Measurements from ENCODE around the gene ANP32A. TPM values are rescaled to one million over a fixed set of nuclear protein-coding genes. Genes with fewer than 3 reads are reported as not detected.

ANP32A gene
- total RNA-seq, 1 experiment from 2014 or later: 220 TPM

DNA sequence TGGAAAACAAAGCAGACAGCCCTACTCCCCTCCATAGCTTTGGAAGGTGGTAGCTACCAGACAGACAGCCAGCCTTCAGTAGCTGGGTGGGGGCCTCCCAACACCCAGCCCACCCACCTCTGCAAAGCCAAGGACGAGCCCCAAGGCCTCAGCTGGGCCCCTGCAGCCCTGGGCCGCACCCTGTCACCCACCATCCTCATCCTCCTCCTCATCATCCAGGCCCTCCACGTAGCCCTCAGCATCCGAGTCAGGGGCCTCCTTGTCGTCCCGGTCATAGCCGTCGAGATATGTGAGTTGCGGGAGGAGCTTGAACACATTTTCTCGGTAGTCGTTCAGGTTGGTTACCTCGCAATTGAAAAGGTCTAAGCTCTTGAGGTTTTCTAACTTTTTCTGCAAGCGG lies 36.5 kb downstream of the ANP32A start:
- ATAC-seq: no peak
- no peak for DNase-seq (ENCODE audit: low read depth, low spot score)
- Histone ChIP-seq H3K36me3 (ENCODE audit: control insufficient read depth in 1 of 2, insufficient read depth in 2 of 2, low read length in 2 of 2) (peaks cover 38 to 41% of the 10 kb centered on the region in 2 experiments; a peak in 3 of 4 replicates), H3K4me2 (ENCODE audit: low read length) (no peak overlapping the region), H2AFZ (ENCODE audit: low read depth, low read length, poor library complexity, severe bottlenecking) (no peak overlapping the region), H3K9ac (ENCODE audit: low read length) (no peak overlapping the region), H3K4me3 (replicated peaks in 1 of 2; ENCODE audit: low read depth in 1 of 2, low read length in 2 of 2) (no peak overlapping the region), H3K27ac (ENCODE audit: low read depth, low read length) (no peak overlapping the region), H3K79me2 (ENCODE audit: insufficient read depth, low read length) (peaks cover 31% of the 10 kb centered on the region), H3K27me3 (ENCODE audit: insufficient read depth, low read length) (no peaks in the 10 kb centered on the region), H3K9me2 (ENCODE audit: insufficient read depth) (no peaks in the 10 kb centered on the region), H4K20me1 (ENCODE audit: insufficient read depth) (0 out of 2 replicates have a peak, but pooled peaks cover 3% of the 10 kb centered on the region), H3K4me1 (ENCODE audit: control insufficient read depth in 1 of 2, insufficient read depth in 2 of 2, low read length in 2 of 2) (no peaks in the 10 kb centered on the region), H3K9me3 (ENCODE audit: control insufficient read depth in 1 of 2, insufficient read depth in 1 of 2, low read depth in 1 of 2, low read length in 2 of 2) (no peaks in the 10 kb centered on the region)
- ChIA-PET RAD21 (ENCODE audit: low non-redundant PET in 1 of 2, low total read pairs in 2 of 2, uncharacterized antibody in 2 of 2, unreplicated experiment in 2 of 2) (interaction anchor here (0.5 to 1.8 kb wide), 3 partner anchors 20 to 141 kb away, joined by 3 to 4 read pairs (median 4); no protein-coding TSS in a partner anchor), POLR2A (interaction anchor here (1.2 kb wide), 1 partner anchor 92 kb away, joined by 4 read pairs; no protein-coding TSS in a partner anchor), CTCF (interaction anchor here (1.0 to 3.6 kb wide), 6 partner anchors 11 to 141 kb away, joined by 3 to 41 read pairs (median 6); no protein-coding TSS in a partner anchor)
- no TSS peak for BruUV-seq (replicated peaks)
- no peak for TF ChIP-seq RAD21 (IDR thresholded peaks at IDR 0.05; ENCODE audit: low read depth)
- TF ChIP-seq, protein P1, sequence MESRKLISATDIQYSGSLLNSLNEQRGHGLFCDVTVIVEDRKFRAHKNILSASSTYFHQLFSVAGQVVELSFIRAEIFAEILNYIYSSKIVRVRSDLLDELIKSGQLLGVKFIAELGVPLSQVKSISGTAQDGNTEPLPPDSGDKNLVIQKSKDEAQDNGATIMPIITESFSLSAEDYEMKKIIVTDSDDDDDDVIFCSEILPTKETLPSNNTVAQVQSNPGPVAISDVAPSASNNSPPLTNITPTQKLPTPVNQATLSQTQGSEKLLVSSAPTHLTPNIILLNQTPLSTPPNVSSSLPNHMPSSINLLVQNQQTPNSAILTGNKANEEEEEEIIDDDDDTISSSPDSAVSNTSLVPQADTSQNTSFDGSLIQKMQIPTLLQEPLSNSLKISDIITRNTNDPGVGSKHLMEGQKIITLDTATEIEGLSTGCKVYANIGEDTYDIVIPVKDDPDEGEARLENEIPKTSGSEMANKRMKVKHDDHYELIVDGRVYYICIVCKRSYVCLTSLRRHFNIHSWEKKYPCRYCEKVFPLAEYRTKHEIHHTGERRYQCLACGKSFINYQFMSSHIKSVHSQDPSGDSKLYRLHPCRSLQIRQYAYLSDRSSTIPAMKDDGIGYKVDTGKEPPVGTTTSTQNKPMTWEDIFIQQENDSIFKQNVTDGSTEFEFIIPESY (IDR thresholded peaks at IDR 0.05; ENCODE audit: extremely low read depth, insufficient replicate concordance, low read length): no peak
- TF ChIP-seq EGR1 (IDR thresholded peaks at IDR 0.05; ENCODE audit: low read depth): no peak
- no peak for TF ChIP-seq POLR2AphosphoS5 (IDR thresholded peaks at IDR 0.05; ENCODE audit: low read depth, low read length)
- no peak for TF ChIP-seq CEBPB (IDR thresholded peaks at IDR 0.05; ENCODE audit: low read depth)
- TF ChIP-seq ZFX (IDR thresholded peaks at IDR 0.05): no peak
- TF ChIP-seq EZH2phosphoT487 (IDR thresholded peaks at IDR 0.05; ENCODE audit: borderline replicate concordance): no peak
- no peak for TF ChIP-seq FOSL1 (IDR thresholded peaks at IDR 0.05; ENCODE audit: low read depth)
- TF ChIP-seq, protein P2, sequence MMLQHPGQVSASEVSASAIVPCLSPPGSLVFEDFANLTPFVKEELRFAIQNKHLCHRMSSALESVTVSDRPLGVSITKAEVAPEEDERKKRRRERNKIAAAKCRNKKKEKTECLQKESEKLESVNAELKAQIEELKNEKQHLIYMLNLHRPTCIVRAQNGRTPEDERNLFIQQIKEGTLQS (IDR thresholded peaks at IDR 0.05): no peak
- no peak for TF ChIP-seq POLR2A (IDR thresholded peaks at IDR 0.05; ENCODE audit: borderline replicate concordance, extremely low read depth, insufficient read depth, insufficient read length)
- intact Hi-C loops (cut with micrococcal nuclease): no loop called here
